GM06990 (cell line): ENCODE data around the gene CHST12.
A peak's percentile ranks its signal among the peaks of the same experiment; 100 is the strongest.

Experiments used
- DNase-seq: peaks from one replicate; pipeline ENCODE4 v3.0.0-alpha.2; 2011; ENCODE audit not compliant: insufficient read length; ENCODE audit errors: extremely low read depth
- H3K27me3 ChIP-seq: replicated peaks from 2 replicates; pipeline ENCODE4 v1.6.0; 2011; ENCODE audit warnings: low read length; ENCODE audit not compliant: control insufficient read depth, insufficient read depth
- H3K36me3 ChIP-seq: 2 replicates; pipeline ENCODE4 v1.5.1; 2011; ENCODE audit warnings: low read length; ENCODE audit not compliant: control insufficient read depth, insufficient read depth
- H3K4me3 ChIP-seq: replicated peaks from 2 replicates; pipeline ENCODE4 v1.5.1; 2011; ENCODE audit warnings: low read depth, mild to moderate bottlenecking, control low read depth, low read length
- TF ChIP-seq, protein P1 (sequence below): IDR thresholded peaks from 2 replicates; pipeline ENCODE4 v1.5.1; 2011; ENCODE audit warnings: low read length, control low read depth, mild to moderate bottlenecking, inconsistent platforms; ENCODE audit not compliant: insufficient read depth, poor library complexity, severe bottlenecking

CHST12 gene

GRCh38 chr7:2405201-2405600, 1.8 kb downstream of the CHST12 start:
- H3K27me3 ChIP-seq: no peaks in the 10 kb centered on the region
- H3K36me3 ChIP-seq: no peaks in the 10 kb centered on the region
- TF ChIP-seq, protein P1, sequence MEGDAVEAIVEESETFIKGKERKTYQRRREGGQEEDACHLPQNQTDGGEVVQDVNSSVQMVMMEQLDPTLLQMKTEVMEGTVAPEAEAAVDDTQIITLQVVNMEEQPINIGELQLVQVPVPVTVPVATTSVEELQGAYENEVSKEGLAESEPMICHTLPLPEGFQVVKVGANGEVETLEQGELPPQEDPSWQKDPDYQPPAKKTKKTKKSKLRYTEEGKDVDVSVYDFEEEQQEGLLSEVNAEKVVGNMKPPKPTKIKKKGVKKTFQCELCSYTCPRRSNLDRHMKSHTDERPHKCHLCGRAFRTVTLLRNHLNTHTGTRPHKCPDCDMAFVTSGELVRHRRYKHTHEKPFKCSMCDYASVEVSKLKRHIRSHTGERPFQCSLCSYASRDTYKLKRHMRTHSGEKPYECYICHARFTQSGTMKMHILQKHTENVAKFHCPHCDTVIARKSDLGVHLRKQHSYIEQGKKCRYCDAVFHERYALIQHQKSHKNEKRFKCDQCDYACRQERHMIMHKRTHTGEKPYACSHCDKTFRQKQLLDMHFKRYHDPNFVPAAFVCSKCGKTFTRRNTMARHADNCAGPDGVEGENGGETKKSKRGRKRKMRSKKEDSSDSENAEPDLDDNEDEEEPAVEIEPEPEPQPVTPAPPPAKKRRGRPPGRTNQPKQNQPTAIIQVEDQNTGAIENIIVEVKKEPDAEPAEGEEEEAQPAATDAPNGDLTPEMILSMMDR: no peak
- no peak for DNase-seq
- H3K4me3 ChIP-seq: peak overlapping the region; percentile 82

DNA sequence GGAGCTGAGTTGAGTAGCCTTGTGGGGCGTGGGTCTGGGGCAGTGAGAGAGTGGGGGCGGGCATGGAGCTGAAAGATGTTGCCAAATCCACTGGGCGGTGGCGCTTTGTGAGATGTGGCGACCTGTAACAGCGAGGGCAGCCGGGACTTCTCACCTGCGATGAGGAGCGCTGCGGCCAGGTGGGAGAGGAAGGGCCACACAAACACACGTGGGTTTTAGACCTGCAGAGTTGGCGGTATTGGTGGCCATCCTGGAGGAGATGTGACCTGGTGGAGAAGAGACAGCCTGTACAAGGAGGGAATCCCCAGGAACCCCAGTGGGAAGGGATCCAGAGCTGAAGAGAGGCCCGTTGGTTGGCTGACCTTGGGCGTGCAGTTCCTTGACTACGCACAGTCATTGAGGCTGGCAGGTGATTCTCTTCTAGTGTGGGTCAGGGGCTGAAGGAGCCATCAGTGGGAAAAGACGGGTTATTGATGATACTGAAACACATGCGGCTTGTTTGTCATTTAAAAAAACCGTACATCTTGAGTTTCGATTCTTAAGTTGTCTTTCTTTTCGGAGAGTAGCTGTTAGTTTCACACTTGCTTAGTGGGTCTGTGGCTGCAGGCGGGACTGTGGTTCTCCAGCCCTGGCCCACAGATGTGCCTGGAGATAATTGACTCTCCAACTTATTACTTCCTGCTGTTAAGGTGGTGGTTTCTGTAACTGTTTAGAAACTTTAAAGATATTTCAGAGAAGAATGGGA, 2.4 kb downstream of the CHST12 start:
- Histone ChIP-seq H3K27me3 (no peaks in the 10 kb centered on the region), H3K36me3 (no peaks in the 10 kb centered on the region), H3K4me3 (peak overlapping the region; percentile 82)
- DNase-seq: peak; percentile 80
- TF ChIP-seq, protein P1: no peak

GRCh38 chr7:2409745-2410414, 6.5 kb downstream of the CHST12 start:
- H3K36me3 ChIP-seq: no peaks in the 10 kb centered on the region
- DNase-seq: no peak
- TF ChIP-seq, protein P1: no peak
- H3K4me3 ChIP-seq: no peak overlapping the region
- H3K27me3 ChIP-seq: no peaks in the 10 kb centered on the region

GRCh38 chr7:2411049-2411448, 7.6 kb downstream of the CHST12 start:
- H3K4me3 ChIP-seq: no peak overlapping the region
- no peak for DNase-seq
- no peaks in the 10 kb centered on the region for H3K27me3 ChIP-seq
- TF ChIP-seq, protein P1: no peak
- no peaks in the 10 kb centered on the region for H3K36me3 ChIP-seq

DNA sequence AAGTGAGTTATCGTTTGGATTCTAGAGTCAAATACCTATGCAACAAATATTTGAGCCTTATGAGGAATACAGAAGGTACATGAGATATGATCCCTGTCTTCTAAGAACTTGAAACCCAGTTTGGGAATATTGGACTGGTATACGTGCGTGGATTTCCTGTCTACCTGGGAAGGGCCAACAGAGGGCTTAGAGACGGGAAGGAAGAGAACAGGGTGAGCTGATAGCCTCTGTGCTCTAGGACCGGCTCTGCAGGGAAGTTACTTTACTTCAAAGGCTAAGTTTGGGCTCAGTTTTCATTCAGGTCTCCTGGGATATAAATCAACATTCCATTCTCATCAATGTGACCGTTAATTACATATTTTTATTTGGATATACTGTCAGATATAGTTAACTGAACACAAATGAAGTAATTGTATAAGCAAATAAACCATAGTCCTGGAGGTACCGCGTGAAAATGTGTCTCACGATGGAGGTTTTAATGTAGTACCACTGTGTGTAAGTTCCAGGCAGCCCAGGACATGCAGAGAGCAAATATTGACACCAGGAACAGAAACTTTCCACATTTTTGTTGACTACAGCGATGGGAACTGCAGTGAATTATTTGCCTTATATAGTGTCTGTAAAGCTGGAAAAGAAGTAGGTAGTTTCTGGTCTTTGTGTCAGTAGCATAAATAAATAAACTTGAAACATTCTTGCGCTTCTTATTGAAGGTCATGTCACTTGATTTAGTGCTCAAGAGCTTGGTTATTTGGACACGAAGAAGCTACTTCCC, 8.6 kb downstream of the CHST12 start:
- Histone ChIP-seq H3K4me3 (no peak overlapping the region), H3K27me3 (no peaks in the 10 kb centered on the region), H3K36me3 (no peaks in the 10 kb centered on the region)
- TF ChIP-seq, protein P1: no peak
- DNase-seq: no peak
